GF-D8 (cell line): ENCODE results near the gene SATB2.

Experiments used
- DNase-seq: peaks from one replicate; lab custom pipeline; 2025; lab: John Stamatoyannopoulos, UW

The SATB2 gene

DNA sequence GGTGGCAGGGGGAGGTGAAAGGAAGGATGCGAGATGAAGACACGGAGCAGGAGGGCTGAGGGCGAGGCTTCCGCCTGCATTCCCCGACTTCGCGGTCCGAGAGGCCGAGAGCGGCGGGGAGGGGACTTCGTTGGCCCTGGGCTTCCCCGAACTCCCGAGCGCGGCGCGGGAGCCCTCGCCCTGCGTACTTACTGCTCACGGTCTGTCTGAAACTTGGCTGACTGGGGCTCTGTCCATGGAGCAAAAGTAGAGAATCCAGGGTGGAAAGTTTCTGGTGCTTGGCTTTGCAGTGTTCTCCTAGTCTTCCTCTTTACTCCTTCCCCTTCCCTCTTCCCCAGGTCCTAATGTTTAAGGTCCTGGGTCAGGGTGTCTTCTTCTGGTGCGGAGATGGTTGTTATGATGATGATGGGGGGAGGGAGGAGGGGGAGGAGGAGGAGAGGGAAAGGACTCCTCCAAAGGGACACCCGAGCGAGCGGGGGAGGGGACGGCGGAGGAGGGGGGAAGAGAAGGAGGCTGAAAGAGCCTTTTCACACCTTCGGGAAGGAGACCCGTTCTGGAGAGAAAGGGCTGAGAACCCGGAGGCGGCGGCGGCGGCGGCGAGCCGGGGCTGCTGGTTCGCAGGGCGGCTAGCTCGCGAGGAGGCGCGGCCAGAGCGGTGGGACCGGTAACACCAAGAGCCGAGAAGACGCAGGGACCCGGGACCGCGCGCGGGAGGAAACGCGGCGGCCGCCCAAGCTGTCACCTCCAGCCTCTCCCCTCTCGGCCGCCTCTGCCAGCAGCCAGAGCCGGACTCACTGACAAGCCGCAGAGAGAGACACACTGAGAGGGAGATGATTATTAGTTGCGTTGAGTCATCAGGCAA, at the start of gene SATB2:
SATB2 (minus strand) TSS at position 793 of the 862 bp plus-strand sequence. CDS start 1,902 bp downstream, outside the sequence.
- peak; percentile 17 for DNase-seq

DNA sequence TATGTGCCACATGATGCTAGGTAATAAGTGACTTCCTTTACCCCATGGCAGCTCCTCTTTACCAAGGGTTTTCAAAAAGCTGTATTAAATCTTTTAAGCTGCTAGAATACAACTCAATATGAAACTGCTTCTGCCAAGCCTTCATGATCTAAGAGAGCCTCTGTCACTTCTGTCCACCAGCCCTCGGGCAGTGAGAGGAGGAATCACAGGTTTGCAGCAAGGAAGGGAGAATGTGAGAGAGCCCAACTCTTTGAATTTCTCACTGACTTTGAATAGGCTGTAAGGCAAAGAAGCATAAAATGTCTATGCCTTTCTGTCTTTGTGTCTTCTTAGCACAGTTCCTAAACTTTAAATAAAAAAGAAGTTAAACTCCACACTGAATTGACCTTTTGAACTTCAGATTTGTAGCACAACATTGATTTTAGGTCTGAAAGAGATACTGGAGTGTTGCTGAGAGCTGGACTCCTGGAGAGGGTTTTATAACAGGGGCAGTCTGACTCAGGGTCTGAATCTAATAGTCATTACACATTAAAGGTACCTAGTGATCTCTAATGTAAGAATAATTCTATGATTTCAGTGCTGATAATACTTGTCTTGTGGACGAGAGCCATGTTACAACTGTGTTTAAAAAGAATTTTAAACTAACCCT, 48.1 kb upstream of the SATB2 start:
- DNase-seq, result no peak

DNA sequence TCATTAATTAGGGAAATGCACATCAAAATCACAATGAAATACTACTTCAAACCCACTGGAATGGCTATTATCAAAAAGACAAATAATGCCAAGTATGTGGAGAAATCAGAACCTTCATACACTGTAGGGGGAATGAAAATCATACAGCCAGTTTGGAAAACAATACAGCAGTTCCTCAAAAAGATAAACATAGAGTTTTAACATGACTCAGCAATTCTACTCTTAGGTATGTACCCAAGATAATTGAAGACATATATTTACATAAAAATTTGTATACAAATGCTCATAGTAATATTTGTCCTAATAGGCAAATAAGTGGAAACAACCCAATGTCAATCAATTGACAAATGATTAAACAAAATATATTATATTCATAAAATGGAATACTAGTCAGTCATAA, 45.4 kb upstream of the SATB2 start:
- DNase-seq, result no peak

DNA sequence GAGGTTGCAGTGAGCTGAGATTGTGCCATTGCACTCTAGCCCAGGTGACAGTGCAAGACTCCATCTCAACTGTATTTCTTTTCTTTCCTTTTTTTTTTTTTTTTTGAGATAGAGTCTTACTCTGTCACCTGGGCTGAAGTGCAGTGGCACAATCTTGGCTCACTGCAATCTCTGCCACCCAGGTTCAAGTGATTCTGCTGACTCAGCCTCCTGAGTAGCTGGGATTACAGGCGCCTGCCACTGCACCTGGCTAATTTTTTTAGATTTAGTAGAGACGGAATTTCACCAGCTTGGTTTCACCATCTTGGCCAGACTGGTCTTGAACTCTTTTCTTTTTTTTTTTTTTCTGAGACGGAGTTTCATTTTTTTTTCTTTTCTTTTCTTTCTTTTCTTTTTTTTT, 41.3 kb upstream of the SATB2 start:
- no peak for DNase-seq

DNA sequence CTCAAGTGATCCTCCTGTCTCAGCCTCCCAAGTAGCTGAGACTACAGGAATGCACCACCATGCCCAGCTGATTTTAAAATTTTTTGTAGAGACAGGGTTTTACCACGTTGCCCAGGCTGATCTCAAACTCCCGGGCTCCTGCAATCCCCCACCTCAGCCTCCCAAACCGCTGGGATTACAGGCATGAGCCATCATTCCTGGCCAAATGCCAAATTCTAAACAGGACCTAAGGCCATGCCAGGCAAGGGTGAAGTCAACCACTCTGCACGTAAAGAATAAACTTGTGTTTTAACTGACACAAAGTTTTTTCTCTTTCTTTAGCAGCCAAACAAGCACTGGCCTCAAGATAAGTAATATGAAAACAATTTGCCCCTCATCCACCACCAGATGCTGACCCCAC, 37.4 kb upstream of the SATB2 start:
- DNase-seq, result no peak

DNA sequence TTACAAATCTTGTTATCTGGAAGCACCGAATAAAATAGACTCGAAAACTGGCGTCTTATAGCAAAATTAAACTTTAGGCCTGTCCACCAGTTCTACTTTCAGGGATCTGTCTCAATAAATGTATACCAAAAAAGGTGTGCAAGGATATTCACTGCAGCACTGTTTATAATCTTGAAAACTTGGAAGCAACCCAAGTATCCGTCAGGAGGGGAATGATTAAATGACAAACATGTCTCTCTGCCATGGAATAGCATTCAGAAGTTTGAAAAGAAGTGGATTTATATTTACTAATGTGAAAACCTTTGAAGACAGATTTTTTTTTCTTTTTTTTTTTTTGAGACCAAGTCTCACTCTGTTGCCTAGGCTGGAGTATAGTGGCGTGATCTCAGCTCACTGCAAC, 32.3 kb upstream of the SATB2 start:
- DNase-seq, result no peak

DNA sequence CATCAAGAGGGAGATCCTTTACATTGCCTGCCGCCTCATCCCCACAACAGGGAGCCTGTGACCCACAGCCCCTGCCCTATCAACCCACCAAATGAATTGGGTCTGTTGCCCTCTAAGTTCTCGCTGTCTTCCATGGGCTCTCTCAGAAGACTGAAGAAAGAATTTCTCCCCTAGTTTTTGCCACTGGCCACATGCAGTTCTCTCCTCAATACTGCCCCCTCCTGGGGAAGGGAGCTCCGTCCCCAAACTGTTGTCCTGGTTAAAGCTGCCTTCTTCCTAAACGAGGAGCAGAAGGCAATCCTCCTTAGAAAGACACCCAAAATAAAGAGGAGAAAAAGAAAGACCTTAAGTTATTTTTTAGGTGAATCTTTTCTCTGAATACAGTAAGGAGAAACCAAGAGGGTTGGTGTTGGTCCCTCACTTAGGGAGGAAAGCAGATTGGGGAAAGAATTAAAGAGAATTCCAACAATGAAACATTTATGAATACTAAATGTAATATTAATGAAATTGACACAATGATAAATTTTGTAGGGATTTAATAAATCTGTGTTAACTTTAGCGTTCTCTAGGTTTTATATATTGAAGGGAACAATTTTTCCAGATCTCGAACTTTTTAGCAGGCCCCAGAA, 31.1 kb upstream of the SATB2 start:
- no peak for DNase-seq

DNA sequence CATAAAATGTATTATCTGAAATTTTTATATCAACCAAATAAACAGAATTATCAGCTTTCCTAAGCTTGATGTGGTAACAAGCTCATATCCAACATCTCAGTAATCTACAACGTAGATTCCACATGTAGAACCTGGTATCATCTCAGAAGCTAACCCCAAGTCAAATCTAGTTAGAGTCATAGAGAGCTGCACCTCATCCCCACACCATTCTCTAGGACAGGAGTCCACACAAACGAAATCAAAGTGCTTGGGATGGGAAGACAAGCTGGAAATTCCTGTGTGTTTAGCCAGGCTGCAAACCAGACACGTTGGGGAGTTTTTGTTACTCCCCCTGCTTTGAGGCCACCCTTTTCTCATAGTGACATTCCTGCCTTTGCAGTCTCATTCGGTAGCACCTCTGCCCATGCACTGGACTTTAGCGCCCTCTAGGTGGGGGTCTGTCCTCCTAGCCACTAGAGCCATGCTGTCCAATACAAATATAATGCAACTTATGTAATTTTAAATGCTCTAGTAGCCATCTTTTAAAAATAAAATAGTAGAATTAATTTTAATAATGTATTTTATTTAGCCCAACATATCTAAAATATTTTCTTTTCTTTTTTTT, 28.1 kb upstream of the SATB2 start:
- DNase-seq, result no peak

DNA sequence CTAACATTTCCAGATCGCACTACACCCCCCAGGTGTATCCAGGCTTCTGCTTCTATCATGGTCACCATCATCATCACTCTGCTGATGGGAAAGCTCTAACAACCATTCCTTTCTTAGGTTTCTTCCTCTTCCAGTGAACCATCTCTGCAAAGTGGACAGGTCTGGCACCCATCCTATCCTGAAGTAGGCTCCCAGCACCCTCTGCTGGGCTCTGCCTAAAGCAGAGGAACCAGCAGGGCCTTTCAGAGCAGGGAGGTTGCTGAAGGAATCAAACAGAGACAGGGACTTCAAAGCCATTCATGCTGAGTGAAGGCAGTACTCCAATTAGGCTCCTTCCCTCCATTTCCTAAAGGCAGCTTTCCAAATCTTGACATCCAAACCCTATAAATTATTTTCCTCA, 27.2 kb upstream of the SATB2 start:
- DNase-seq, result no peak

DNA sequence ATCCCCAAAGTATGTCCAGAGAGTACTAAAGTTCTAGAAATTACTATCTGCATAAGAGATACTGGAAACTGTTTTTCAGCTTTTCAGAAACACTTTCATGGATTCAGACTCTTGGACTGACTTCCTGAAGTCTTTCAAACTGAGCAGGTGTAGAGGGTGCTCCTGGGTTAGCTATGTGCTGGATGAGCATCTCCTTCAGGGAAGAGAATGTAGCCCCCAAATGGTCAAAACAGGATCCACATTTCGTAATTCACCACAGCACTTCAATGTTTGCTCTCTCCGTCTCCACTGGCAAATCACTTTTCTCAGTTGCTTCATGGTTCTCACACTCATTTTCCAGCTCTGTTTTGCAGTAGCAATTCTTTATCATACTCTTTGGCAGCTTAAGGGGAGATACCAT, 23.2 kb upstream of the SATB2 start:
- no peak for DNase-seq

DNA sequence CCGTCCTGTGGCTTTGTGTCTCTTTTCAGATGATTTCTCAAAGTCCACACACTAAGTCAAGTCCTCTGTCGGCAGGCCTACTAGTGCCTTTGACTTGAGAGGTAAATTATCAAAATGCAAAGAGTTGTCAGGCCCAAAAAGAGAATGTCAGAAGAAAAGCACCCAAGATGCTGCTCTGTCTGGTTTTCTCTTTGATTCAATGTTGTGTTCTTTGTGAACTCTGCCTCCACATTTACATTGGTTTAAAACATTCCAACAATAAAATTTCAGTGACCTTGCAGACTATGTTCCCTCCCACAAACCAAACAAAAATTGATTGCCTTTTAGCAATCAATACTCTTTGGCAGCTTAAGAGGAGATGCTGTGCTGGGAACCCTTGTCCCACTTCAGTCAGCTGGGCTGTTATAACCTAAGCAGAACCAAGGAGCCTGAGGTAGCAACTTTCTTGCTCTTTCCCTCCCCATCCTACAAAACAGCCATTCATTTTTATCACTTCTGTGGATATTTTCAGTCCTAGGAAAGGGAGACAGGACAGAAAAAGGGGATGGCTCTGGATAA, 19.6 kb upstream of the SATB2 start:
- no peak for DNase-seq

DNA sequence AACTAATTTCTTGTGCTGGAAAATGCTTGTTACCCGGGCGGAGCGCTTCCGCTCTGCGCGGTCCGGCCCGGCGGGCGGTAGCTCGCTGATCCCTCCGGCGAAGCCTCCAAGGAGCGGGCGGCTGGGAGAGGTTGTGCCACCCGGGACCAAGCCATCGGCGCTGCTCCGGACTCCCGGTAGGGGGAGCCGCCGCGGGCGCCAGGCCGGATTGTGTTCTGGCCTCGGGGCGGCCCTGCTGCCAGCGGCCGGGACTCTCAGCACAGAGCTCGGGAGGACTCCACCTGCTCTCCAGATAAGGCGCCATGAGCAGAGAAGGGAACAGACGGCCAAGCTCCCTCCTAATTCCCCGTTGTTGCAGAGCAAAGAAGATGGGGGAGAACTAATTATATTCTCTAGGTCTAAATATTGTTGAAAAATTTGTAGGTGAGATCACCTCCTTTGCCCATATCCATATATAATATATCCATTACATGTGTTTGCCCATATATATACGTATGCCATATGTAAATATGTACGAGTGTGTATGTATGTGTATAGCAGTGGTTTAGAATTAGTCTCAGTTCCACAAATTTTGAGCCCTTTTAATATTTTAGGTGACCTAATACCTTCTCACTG, 13.8 kb upstream of the SATB2 start:
- no peak for DNase-seq

DNA sequence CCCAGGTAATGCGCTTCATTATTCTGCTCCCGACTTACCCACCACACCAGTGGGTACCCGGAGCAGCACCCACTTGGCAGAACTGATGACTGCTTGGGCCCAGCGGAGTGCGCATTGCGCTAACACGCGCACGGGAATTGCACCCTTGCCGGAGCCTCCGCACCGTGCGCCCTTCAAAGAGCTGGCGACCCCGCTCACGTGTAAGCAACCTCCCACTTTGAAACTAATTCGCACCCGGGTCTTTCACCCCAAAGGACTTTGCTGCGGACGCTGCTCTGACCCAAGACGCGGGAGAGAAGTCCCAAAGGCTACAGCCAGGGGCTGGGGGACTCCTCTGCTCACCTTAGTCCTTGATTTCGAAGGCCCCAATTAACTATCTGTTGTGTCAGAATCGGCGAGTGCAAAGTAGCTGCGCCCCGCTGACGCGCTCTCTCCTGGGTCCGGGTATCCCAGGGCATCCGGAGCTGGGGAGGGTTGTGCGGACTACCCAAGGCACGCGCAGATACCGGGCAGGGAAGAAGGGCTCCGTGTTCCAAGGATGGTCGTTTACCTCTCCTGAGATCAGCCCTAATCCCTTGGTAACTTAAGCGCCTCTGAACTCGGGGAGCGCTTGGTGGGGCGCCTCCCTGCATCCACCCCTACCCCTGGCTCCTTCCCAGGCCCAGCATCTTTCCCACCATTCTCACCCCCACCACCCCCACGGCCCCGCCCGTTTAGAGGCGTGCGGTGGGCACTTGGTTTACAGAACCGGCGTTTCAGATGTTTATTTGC, 13.1 kb upstream of the SATB2 start:
- DNase-seq, result no peak

DNA sequence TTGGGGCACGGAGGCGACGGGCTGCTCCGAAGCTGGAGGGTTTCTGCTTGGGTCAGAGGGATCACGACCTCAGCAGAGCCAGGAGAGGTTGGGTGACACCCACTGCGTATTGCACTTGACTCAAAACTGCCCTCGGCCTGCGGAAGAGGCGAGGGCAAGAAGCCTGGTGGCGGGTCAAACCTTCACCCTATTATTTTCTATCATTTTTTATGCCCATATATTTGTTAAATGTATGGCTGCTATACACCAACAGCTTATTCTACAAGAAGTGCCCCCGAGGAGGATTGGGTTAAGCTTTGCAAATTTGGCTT, 12.6 kb upstream of the SATB2 start:
- no peak for DNase-seq

DNA sequence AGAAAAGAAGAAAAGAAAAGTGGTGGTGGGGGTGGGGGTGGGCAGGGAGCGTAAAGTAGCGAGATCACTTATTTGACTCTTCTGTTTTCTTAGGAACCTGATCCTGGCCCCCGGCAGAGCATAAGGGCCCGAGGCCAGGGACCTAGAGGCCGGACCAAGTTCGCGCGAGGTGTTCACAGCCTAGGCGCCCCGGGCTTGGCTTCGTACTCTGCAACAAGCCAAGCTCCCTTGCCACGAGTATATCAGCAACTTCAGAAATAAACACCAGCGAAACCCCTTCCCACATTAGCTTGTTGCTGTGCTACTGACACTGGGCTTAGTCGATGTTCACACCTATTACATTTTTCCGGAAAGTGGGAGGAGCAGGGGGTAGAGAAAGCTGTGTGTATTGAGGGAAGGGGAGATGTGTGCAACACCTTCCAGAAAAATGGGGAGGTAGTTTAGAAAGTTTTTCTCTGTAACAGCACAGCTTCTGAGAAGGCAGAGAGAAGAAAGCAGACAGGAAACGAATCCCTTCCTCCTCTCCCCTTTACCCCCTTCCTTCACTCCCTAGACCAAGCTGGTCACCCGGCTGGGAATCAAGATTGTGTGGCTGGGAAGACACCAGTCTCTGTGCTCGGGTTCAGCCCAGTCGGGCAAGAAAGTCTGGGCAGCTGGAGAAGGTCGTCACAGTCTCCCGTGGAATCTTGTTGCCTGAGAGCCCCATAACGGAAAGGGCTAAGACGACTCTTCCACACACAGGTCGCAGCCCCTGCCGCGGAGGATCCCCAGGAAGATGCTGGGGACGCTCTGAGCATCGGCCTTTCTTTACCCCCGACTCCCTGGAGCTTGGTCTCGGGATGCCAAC, 12.0 kb upstream of the SATB2 start:
- no peak for DNase-seq

DNA sequence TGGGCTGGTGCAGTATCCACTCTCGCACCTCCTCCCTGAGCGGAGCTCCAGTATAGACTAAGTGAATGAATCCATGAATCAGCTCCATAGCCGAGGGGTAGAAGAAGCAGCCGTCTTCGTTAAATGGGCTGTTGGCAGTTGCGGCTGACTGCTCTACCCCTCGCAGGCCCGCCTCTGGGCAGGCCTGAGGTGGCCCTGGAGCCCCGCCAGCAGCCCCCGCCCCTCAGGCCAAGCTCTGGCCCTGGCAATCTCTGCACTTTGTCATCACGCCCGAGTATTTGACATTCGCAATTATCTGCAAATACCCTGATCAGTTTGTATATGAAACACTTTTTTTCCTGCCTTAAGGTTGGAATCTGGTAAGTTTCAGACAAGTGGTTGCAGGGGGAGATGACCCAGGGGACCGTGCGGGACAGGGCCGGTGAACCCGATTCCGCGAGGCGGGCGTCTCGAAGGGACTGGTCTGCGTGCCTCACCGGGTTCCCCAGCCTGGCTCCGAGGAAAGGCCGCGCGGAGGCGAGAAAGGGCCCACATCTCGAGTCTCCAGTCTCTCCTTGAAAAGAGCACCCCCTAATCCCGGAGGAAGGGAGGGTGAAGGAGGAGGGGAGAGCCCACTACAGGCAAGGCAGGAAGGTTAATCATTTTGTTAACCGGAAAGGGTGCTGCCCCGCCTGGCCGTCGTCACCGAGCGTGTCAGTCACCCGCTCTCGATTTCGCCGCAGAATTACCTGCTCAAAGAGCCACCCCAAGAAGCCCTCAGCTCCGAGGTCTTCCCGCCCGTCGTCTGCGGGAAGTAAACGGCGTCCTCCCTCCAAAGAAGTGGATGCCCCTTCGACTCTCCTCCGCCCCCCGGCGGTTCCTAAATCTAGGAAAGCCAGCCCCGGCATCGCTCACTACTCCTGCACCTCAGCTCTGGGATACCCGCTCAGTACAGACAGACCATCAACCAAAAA, 11.1 kb upstream of the SATB2 start:
- DNase-seq, result no peak

DNA sequence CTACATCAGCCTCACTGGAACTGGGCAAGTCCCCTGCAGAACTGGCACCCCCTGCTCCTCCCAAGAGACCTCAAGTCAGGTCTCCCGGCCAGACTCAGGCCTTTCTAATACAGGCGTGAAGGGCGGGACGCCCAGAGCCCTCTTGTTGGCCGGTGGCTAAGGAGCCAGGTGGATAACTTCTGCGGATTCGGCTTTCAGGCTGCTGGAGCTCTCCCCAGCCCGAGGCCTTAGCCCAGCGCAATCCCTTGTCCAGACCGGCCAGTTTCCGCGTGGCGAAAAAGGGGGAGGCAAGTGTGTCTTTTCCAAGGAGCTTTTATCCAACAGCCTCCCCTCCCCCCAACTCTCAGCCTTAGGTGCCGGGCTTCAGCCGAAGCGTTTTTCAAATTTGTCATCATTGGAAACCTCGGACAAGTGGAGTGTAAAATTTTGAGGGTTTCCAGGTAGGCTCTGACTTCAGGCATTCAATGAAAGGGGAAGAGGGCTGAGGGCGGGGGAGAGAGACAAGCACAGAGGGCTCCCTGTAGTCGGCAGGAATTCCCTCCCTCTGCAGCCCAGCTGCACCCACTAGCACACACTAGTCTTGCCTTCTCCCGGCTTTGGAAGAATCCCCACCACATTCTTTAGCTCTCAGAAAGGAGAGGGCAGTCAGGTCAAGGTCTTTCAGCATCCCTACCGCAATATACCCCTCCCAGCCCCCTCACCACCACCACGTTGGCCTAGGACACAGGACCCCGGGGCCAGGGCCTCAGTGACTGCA, 9.5 kb upstream of the SATB2 start:
- DNase-seq, result no peak

DNA sequence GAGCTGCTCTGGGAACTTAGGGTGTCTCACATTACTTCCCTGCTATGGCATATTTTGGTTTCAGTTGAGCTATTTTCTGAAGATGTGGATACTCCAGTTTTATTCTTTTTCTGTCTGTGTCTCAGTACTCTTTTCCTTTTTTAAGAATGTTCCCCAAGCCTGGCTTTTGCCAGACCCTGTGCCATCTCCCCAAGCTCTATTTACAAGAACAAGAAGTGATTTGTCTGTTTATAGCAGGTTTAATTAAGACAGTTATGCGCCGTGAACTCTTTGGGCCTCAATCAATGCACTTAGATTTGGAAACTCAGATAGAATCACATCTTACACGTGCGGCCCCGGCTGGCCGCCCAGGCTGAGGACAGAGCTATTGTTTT, 8.9 kb upstream of the SATB2 start:
- no peak for DNase-seq
